Activated naive CD4-positive, alpha-beta T cell treated with Interleukin-2 at 50 U/mL for 16 hours (primary cell): ENCODE results near the gene STYX.

ENCODE experiments used
- DNase-seq: peaks from one replicate; pipeline ENCODE4 v3.0.0-alpha.2; 2020

STYX gene, protein sequence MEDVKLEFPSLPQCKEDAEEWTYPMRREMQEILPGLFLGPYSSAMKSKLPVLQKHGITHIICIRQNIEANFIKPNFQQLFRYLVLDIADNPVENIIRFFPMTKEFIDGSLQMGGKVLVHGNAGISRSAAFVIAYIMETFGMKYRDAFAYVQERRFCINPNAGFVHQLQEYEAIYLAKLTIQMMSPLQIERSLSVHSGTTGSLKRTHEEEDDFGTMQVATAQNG

DNA sequence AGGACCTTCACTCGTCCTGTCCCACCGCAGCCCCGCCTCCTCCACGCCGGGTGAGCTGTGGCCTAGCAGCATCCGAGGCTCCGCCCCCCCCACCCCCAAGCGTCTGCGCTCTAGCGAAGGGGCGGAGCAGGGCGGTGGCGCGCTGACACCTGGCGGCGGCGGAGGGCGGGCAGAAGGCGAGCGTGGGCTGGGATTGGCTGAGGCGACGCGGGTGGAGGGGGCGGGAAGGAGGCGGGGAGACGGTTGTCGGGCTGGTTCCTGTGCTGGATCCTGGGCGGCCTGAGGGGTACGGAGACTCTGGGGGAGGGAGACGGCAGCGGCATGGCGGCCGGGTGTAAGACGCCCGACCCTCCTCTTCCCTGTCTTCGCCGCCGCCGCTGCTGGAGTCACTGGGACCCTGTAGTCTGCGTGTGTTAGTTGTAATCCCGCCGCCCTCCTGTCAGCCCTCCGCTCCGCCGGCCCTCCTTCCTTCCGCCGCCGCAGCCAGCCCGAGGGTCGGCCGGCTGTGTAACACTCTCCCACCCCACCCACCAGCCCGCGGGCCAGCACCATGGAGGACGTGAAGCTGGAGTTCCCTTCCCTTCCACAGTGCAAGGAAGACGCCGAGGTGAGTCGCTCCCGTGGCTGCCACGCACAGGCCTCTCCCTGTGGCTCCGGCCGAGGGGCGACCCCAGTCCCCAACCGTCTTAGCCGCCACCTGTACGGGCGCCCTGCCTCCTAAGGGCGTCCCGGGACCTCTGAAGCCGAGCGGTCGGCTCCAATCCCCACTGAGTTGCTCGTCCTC is at the start of gene STYX:
TSS of gene STYX (plus strand) at position 242 of the 784 bp plus-strand sequence. CDS start at position 551, 309 bp downstream.
- DNase-seq = peak; percentile 99

DNA sequence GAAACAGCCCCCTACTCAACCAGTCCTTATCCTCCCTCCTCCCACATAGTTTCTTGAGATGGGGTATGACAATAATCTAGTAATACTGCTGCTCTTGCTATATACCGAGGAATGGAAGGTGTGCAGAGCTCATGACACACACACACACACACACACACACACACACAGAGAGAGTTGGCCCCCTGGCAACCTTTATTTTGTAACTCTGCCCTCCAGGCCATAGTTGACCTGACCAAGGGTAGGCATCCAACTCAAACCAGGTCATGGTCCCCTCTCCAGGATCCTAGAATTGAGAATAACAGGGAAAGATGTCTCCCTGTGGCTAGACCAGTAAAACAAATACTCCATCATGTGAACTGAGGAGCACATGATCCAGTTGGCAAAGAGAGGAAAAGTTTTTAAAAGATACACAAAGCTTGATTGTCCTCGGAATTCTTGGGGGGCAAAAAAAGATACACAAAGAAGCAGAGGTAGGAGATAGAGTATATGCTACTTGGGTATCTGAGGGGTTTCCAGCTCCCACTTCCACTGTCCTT is 45.9 kb upstream of the STYX start:
- DNase-seq = no peak

DNA sequence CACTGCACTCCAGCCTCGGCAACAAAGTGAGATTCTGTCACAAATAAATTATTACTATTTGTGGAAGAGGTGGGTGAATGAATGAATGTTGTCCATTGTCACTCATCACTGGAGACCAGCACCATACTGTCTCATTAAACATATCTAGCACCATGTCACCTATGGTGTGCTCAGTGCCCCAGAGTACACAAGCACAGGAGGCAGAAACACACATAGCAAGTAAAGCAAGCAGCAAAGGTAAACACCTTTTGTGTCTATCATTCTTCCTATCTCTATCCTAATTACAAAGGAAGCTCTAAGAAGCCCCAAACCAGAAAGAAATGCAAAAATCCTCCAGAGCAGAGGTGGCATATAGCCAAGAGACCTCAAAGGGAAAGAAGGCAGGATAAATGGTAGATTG is 43.8 kb upstream of the STYX start:
- DNase-seq = no peak

DNA sequence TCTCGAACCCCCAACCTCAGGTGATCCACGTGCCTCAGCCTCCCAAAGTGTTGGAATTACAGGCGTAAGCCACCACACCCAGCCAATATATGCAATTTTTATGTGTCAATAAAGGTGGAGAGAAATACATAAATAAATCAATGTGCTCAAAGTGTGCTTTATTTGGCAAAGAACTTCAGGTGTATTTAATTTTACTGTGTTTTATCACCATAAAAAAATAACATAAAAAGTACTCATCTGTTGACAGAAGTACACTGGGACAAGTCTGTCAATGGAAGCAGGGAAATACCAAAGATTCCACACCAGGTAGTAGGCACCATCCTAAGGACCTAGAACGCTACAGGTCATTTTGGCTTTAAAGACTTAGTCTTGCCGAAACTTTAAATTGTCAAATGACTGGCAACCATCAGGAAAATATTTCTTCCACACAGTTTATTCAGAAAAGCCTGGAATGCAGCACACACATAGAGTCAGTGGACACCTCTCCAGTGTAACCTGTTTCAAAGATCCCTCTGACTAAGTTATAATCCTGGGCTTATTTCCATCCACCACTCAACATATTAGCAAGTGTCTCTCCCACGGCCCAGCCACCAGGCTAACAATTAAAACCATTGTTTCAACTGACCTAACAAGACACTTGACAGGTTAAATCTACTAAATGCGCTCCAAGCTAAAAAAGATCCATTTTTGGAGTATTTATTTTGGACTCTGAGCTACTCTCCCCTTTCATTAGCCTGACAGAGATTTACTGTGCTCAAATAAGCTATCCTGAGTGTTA is 38.8 kb upstream of the STYX start:
- no peak for DNase-seq

DNA sequence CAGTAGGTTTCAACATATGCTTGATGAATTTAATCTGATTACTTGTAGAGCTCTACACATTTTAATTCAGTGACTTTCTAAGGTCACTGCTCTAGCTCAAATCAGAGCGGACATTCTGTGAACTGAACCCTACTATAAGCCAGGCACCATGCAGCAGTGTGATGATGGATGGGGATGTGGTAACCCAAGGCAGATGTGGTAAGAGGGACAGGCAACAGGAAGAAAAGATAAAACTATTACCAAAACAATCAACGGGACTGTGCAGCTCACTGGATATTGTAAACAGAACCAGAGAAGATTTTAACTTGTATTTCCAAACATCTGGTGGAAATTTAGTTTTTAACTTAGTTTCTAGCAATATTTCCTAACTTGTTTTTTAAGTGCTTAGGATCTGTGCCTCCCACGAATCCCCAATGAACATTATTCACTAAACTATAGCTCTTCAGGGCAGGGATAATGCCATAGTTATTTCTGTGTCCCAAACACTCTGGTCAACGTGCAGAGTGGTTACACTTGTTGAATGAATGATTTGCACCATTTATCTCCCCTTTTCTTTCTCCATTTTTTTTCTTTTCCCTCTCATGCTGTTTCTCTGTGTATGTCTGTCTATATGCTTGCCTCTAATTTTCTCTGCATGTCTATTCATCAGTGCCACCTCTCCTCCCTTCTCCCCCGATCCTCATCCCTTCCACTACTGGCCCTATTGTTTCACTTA is 37.6 kb upstream of the STYX start:
- no peak for DNase-seq

DNA sequence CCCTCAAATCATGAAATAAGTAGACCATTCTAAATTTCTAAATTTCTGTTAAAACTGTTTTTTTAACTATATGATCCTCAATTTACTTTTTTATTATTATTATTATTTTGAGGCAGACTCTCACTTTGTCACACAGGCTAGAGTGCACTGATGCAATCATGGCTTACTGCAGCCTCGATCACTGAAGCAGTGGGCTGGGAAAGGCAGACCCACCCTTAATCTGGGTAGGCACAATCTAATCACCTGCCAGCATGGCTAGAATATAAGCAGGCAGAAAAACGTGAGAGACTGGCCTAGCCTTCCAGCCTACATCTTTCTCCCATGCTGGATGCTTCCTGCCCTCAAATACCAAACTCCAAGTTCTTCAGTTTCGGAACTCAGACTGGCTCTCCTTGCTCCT is 36.9 kb upstream of the STYX start:
- no peak for DNase-seq

DNA sequence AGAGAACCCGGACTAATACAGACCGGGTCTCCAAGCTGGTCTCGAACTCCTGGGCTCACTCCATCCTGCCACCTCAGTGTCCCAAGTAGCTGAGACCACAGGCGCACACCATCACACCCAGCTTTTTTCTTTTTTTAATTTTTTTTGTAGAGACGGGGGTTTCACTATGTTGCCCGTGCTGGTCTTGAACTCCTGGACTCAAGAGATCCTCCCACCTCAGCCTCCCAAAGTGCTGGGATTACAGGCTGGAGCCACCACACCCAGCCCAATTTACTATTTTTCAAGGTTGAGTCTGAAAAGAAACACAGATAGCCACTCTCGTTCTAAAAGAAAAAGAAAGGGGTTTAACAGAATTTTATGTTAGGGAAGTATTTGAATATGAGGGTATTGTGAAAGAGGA is 36.4 kb upstream of the STYX start:
- DNase-seq = no peak

DNA sequence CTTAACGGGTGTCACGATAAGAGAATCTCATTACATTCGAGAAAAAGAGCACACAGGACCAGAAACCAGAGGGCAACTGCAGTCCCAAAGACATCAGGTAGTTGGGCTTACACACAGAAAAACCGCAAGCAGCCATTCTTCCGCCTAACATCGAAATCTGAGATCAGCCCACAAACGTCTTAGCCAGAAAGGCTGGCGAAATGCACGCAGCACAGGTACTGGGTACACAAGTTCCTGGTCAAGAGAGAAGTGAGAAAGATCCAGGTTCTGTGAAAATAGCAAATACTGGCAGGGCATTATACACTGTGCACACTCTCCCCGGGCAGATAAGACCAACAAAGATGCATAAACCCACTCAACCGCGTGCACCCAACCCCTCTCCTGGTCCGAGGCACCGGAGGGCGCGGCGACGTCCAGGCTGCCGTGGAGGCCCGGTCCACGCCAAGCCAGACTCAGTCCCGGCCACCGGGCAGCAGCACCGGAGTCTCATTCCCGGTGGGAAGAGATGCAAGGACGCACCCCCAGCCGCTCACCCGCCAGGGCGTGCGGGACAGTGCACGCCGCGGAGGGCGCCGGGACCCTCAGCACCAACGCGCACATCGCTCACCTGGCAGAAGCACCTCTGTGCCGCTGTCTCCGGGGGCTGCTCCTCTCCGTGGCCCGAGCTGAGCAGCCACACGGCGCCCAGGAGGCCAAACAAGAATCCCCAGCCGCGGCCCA is 35.0 kb upstream of the STYX start:
- DNase-seq = peak; percentile 66

DNA sequence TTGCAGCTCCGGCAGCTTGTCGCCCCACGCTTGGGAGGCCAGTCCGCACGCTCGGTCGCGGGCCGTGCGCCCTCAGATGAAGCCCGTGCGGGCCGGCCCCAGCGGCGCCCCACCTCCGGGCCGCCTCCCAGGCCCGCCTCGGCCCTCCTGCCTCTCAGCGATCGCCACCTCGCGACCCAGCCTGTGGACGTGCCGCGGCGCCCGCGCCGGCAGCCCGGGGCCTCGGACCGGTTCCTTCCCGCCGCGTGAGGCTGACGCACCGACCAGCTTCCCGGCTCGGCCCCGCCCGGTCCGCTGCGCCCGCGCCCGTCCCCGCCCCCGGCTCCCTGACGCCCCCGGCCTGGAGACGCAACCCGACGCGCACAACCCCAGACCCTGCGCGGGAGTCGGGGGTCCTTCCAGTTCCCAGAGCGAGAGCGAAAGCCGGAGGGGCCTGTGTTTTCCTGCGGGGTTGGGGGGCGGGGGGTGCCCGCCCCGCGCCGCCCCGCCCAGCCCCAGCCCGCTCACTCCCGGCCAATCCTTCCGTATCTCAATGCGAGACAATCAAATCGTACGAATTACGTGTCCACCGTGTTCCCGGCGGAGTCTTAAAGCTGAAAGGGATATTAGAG is 34.4 kb upstream of the STYX start, which contains the start of gene ERO1A:
TSS of gene ERO1A (minus strand) at position 78 of the 611 bp plus-strand sequence. CDS start at position 1, 77 bp downstream.
- peak; percentile 68 for DNase-seq

DNA sequence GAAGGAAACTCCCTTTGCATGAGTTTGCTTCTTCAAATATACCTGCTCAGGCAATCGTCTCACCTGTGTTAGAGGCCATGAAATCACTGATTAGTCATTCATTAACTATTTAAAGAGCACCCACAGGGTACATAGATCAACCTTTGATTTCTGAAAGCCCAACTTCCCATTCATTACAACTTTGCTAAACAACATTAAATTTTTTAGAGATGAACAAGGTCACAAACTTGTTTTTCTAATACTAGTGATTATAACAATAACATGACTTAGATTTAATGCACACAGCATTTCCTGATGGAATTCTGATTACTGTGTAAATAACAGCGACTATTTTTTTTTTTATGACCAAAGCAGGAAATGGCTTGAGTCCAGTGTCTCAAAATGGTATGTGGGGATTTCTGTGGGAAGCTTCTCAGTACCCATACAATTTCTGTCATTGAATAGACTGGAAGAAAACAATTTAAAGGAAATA is 29.2 kb upstream of the STYX start:
- DNase-seq = no peak

DNA sequence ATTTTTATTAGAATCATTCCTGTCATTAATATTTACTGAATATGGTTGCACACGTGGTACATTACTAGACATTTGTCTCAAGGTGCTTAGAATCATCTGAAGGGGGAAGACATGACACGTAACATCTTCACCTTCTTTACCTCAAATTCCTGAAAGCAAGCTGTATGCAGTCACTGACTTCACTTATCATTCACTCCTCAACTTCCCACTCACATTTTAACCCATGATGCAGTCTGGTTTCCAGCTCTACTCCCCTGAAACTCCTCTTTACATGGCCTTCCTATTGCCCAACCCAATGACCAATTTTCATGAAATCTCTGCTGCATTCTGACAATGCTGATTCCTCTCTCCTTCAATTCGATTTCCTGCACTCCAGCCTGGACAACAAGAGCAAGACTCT is 28.7 kb upstream of the STYX start:
- no peak for DNase-seq

DNA sequence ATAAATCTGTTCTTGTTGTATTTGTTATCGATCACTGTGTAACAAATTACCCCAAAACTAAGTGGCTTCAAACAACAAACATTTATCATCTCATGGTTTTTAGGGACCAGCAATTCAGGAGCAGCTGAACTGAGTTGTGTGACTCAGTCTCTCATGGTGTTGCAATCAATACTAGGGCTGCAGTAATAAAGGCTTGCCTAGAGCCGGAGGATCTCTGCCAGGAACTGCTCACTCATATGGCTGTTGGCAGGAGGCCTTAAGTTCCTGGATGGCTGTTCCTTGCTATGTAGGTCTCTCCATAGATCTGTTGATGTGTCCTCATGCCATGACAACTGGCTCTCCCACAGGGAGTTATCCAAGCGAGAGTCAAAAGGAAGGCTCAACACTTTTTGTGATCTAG is 26.7 kb upstream of the STYX start:
- no peak for DNase-seq

DNA sequence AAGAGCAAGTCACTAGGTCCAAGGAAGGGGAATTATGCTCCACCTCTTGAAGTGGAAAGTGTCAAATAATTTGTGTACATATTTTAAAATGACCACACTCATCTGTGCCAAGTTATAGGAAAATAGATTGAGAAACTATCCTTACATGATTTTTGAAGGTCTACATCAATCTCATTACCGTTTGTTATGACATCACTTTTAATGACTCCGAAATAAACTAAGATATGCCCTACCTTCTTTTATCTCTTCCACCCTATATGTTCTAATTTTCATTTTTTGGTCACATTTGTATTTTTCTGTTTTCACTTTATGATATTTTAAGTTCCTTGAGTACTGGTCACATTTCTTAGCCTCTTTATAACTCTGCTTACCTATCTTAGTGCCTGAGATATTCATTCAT is 26.3 kb upstream of the STYX start:
- no peak for DNase-seq

DNA sequence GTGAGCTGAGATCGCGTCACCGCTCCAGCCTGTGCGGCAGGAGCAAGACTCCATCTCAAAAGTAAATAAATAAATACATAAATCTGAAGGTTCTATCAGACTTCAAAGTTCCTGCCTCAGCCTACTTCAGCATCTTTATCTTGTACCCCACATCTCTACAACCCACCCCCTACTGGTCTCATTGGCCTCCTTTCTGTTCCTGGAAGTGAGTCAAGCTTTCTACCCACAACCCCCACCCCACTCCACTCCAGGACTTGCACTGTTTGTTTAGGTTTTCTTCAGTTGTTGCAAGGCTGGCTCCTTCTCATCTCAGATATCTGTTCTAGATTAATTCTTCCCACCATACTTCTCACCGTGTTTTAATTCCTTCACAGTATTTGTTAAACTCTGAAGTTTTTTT is 23.7 kb upstream of the STYX start:
- peak; percentile 53 for DNase-seq

DNA sequence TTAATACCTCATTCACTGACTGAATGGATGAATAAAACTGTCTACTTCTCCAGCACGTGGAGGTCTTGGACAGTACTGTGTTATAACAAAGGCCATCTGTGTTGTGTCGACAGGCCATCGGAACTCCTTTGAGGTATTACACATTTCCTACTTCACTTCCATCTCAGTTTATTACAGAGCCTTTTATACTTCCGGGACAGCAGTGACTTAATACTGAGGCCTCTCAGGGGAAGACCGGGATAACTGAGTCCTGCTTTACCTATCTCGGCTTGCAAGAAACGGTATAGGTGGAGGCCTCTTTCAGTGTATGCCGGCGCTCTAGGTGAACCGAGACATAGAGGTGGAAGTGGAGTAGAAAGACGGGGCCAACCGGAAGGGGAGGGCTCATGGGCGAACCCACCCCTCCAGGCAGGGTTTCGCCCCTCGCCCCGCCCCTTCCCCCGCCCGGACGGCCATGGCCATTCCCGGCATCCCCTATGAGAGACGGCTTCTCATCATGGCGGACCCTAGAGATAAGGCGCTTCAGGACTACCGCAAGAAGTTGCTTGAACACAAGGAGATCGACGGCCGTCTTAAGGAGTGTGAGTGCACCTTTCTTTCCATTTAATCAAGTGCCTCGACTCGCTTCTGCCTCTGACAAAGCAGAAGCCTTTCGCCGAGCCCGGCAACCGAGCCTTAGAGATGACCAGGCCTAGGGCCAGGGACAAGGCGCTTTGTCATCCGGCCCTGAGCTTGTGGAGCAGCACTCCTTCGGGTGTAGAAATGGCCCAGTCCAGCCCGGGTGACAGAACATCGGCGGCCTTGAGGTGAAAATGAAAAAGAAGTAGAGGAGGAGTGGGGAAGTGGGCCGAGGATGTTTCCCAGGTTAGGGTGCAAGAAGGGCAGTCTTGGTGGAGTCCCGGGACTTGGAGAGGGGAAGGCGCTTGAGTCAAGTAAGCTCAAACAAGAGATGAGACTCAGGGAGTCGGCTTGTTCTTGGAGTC is 23.0 kb upstream of the STYX start, which contains the start of gene PSMC6:
TSS of gene PSMC6 (plus strand) at position 477 of the 983 bp plus-strand sequence. CDS start at position 497, 20 bp downstream.
- DNase-seq = peak; percentile 94

DNA sequence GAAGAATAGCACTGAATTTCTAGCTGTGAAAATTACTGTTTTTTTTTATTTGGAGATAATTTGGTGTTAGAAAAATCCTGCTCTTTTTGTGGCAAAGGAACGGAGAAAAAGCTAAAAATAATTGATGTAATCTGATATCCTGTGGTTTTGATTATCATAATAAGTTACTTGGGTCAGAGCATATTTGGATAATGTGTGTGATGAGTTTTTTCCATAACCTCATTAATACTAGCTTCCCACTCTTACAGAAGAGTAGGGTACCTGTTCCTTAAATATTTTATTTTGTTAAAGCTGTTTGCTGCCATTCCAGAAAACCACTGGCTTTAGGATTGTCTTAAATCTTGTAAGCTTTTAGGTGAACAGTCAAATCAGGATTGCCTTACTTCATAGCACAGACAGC is 18.3 kb upstream of the STYX start:
- no peak for DNase-seq

DNA sequence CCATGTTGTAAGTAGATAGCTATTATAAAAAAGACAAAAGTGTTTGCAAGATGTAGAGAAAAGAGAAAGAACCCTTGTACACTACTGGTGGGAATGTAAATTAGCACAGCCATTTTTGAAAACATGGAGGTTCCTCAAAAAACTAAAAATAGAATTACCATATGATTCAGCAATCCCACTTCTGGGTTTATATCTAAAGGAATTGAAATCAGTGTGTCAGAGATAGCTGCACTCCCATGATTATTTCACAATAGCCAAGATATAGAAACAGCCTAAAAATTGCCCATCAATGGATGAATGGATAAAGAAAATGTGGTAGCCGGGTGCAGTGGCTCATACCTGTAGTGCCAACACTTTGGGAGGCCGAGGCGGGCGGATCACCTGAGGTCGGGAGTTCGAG is 13.8 kb upstream of the STYX start:
- no peak for DNase-seq

DNA sequence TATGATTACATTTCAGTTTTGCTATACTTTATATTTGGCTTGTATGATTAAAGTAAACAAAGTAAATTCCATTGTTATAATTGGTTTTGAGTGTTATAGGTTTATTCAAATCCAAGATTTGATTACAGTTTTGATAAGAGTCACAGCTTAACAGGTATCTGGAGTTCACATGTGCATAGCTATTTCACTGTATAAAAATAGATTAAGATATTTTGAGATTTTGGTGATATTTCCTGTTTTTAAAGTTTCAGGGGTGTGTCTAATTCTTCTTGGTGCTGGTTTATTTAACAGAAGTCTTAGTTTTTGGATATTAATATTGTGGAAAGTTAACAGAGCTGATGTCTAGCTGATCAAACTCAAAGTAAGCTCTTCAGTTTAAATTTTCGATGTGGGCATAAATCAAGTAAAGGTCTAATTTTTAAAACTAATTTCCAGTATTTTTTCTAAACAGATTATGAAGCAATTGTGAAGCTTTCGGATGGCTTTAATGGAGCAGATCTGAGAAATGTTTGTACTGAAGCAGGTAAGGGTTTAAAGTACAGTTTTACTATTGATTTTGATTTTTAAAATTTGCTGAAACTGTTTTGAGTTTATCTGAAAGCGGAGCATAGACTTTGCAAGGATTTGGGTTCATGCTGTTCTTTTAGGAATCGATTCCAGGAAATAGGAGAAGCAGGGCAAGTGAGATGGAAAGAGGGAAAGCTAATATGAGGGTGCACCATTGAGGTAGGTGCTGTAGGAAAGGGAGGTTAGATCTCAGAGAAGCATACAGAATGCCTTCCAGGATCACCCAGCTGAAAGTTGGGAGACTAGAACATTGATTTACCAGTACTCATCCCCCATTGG is 6.2 kb upstream of the STYX start:
- no peak for DNase-seq

DNA sequence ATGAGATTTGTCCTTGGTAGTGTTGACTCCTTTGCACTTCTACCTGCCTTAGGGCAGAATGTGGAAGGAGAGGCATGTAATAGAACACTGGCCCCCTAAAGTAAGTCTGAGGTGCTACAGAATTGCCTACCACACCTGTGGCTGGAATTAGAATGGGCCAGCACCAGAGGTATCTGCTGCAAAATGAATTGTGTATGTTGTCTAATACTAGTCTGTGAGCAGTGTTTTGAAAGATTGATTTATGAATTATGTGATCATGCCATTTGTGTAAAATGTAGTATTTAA is 5.7 kb upstream of the STYX start:
- no peak for DNase-seq
